ENCODE data around the gene JUNB. TPM values are rescaled to one million over a fixed set of nuclear protein-coding genes. Genes with fewer than 3 reads are reported as not detected.

The JUNB gene
- total and polyA plus RNA-seq, 2 of the 8 experiments (the other 6 are each of a cell fraction or from before 2014, with no cell fraction given), result 7.4 to 10.0 TPM

- TF ChIP-seq GTF2F1 (IDR thresholded peaks at IDR 0.05; ENCODE audit: borderline replicate concordance, low read depth, low read length) (no peak), POLR2AphosphoS5 (IDR thresholded peaks at IDR 0.05; ENCODE audit: low read depth, low read length) (no peak; the same call in 1 of the 2 replicates), SIRT6 (IDR thresholded peaks at IDR 0.05; ENCODE audit: low read length) (no peak), TAF1 (IDR thresholded peaks at IDR 0.05; ENCODE audit: low read depth, low read length) (peak; percentile 25; the same call in 1 of the 2 replicates), E2F6 (IDR thresholded peaks at IDR 0.05) (peak; percentile 25), NRF1 (IDR thresholded peaks at IDR 0.05; ENCODE audit: low read depth, low read length) (no peak), GABPA (IDR thresholded peaks at IDR 0.05; ENCODE audit: borderline replicate concordance, insufficient read depth, low read length) (no peak), HDAC2 (IDR thresholded peaks at IDR 0.05; ENCODE audit: borderline replicate concordance in 1 of 2, low read depth in 2 of 2, low read length in 2 of 2) (peak in 1 of 2 experiments; percentile 79; a peak in 1 of 4 replicates), MAFK (IDR thresholded peaks at IDR 0.05; ENCODE audit: low read depth, low read length) (no peak), SRF (IDR thresholded peaks at IDR 0.05; ENCODE audit: low read depth, low read length) (no peak), YY1 (IDR thresholded peaks at IDR 0.05; ENCODE audit: low read depth, low read length) (no peak), KDM1A (IDR thresholded peaks at IDR 0.05; ENCODE audit: borderline replicate concordance, low read length) (no peak), TBP (IDR thresholded peaks at IDR 0.05; ENCODE audit: low read depth, low read length) (no peak; the same call in none of the 2 replicates), POU5F1 (IDR thresholded peaks at IDR 0.05; ENCODE audit: low read depth, low read length) (no peak), SAP30 (IDR thresholded peaks at IDR 0.05; ENCODE audit: insufficient read depth, insufficient replicate concordance, low read length) (peak; percentile 59), SIN3A (conservative IDR thresholded peaks at IDR 0.05 in 1 of 2, IDR thresholded peaks at IDR 0.05 in 1 of 2; ENCODE audit: low read depth in 1 of 2, low read length in 2 of 2) (peak in 1 of 2 experiments; percentile 77; a peak in 2 of 4 replicates), EGR1 (IDR thresholded peaks at IDR 0.05; ENCODE audit: borderline replicate concordance, low read depth, low read length) (no peak), RFX5 (IDR thresholded peaks at IDR 0.05; ENCODE audit: borderline replicate concordance, low read depth, low read length) (no peak), CREB1 (IDR thresholded peaks at IDR 0.05) (peak; percentile 19; the same call in 1 of the 2 replicates), TCF12 (IDR thresholded peaks at IDR 0.05; ENCODE audit: low read depth, low read length) (no peak), EZH2 (IDR thresholded peaks at IDR 0.05; ENCODE audit: low read depth, low read length, severe bottlenecking) (no peak), NANOG (IDR thresholded peaks at IDR 0.05; ENCODE audit: insufficient read depth, low read depth, low read length, poor library complexity, severe bottlenecking) (no peak), SP4 (IDR thresholded peaks at IDR 0.05; ENCODE audit: low read length) (no peak; the same call in 1 of the 2 replicates)
These were observed 16.4 kb upstream of the JUNB start, which contains the start of gene HOOK2 (continued) for GRCh38 chr19:12774588-12775555.
